SK-N-SH (cell line): Measurements from ENCODE around the gene SNW1. TPM values are rescaled to one million over a fixed set of nuclear protein-coding genes. Genes with fewer than 3 reads are reported as not detected.
"Not testable (repeated sequence)": the region's sequence is repeated elsewhere in the genome, so short reads cannot be mapped to it uniquely, and the experiment has no call there.

Experiments used
- CTCF ChIA-PET: fragments of 300-600, 350-600 bp; formaldehyde crosslinking; extraction: SDS; loops from one replicate; lab custom pipeline; 2021; lab: Yijun Ruan, JAX
- POLR2A ChIA-PET: fragments of 350-600 bp; sonication (Branson Sonifier 250); formaldehyde crosslinking; extraction: SDS; loops from one replicate; lab custom pipeline; 2020; ENCODE audit warnings: antibody characterized with exemption, inconsistent platforms; lab: Yijun Ruan, JAX
- DNase-seq: peaks from one replicate; pipeline ENCODE4 v3.0.0; 2012
- H2AFZ ChIP-seq: fragments of 200-600 bp; sonication (generic); 2 replicates; pipeline ENCODE4 v1.8.1; 2016; ENCODE audit warnings: antibody characterized with exemption, mild to moderate bottlenecking, low read depth
- H3F3A ChIP-seq: fragments of 200-600 bp; sonication (generic); replicated peaks from 2 replicates; pipeline ENCODE3; 2016; ENCODE audit warnings: antibody characterized with exemption, mild to moderate bottlenecking; ENCODE audit not compliant: insufficient read depth
- H3K27ac ChIP-seq, 2 experiments: fragments of 200-500 bp in 1 of 2; fragments of 200-600 bp in 1 of 2; sonication (Bioruptor generic) in 1 of 2; sonication (generic), shearing (Covaris generic) in 1 of 2; 2 replicates each; pipeline versions ENCODE4 v1.5.1 to v1.6.1; 2014 to 2016; ENCODE audit warnings: low read depth in 2 of 2, inconsistent platforms in 1 of 2, low read length in 1 of 2, mild to moderate bottlenecking in 1 of 2, mixed read lengths in 1 of 2
- H3K27me3 ChIP-seq: fragments of 200-600 bp; sonication (generic), shearing (Covaris generic); 2 replicates; pipeline ENCODE4 v1.6.1; 2016; ENCODE audit warnings: mixed run types; ENCODE audit not compliant: insufficient read depth
- H3K36me3 ChIP-seq, 2 experiments: fragments of 200-500 bp in 1 of 2; fragments of 200-600 bp in 1 of 2; sonication (Bioruptor generic) in 1 of 2; sonication (generic) in 1 of 2; replicated peaks in 1 of 2; 2 replicates each; pipeline versions ENCODE3 to v1.5.1; 2014 to 2016; ENCODE audit warnings: low read length in 1 of 2, mild to moderate bottlenecking in 1 of 2; ENCODE audit not compliant: insufficient read depth in 2 of 2, control insufficient read depth in 1 of 2
- H3K4me1 ChIP-seq, 2 experiments: fragments of 200-500 bp in 1 of 2; fragments of 200-600 bp in 1 of 2; sonication (Bioruptor generic) in 1 of 2; sonication (generic), shearing (Covaris generic) in 1 of 2; 2 replicates each; pipeline versions ENCODE4 v1.5.1 to v1.6.1; 2014 to 2016; ENCODE audit warnings: low read depth in 1 of 2, low read length in 1 of 2, mixed run types in 1 of 2; ENCODE audit not compliant: insufficient read depth in 2 of 2, control insufficient read depth in 1 of 2
- H3K4me2 ChIP-seq: fragments of 200-600 bp; sonication (generic), shearing (Covaris generic); 2 replicates; pipeline ENCODE4 v1.6.1; 2017; ENCODE audit warnings: mixed run types
- H3K4me3 ChIP-seq, 2 experiments: fragments of 200-500 bp in 1 of 2; fragments of 200-600 bp in 1 of 2; sonication (Bioruptor generic) in 1 of 2; sonication (generic), shearing (Covaris generic) in 1 of 2; 2 replicates each; pipeline versions ENCODE4 v1.5.1 to v1.8.1; 2014 to 2016; ENCODE audit warnings: low read depth in 2 of 2, inconsistent platforms in 1 of 2, low read length in 1 of 2, mild to moderate bottlenecking in 1 of 2, mixed read lengths in 1 of 2, moderate library complexity in 1 of 2
- H3K79me2 ChIP-seq: fragments of 200-600 bp; sonication (generic); 2 replicates; pipeline ENCODE4 v1.8.1; 2017; ENCODE audit warnings: mild to moderate bottlenecking; ENCODE audit not compliant: insufficient read depth
- H3K9ac ChIP-seq: fragments of 200-600 bp; sonication (generic); 2 replicates; pipeline ENCODE4 v1.6.1; 2017; ENCODE audit warnings: mixed run types
- H3K9me2 ChIP-seq: fragments of 200-600 bp; sonication (generic); 2 replicates; pipeline ENCODE4 v1.6.1; 2017; ENCODE audit warnings: mixed run types
- H3K9me3 ChIP-seq: fragments of 200-600 bp; sonication (generic); 2 replicates; pipeline ENCODE4 v1.6.1; 2017; ENCODE audit warnings: mixed run types, mild to moderate bottlenecking, moderate library complexity
- H4K20me1 ChIP-seq: fragments of 200-600 bp; sonication (generic); 2 replicates; pipeline ENCODE4 v1.6.1; 2017; ENCODE audit warnings: mild to moderate bottlenecking, mixed run types; ENCODE audit not compliant: insufficient read depth
- IRF3 ChIP-seq: fragments of 150-350 bp; IDR thresholded peaks from 2 replicates; pipeline ENCODE4 v1.6.1; 2016; ENCODE audit warnings: mild to moderate bottlenecking, low read depth, low read length
- MAX ChIP-seq: IDR thresholded peaks from 2 replicates; pipeline ENCODE4 v1.4.0; 2012; ENCODE audit warnings: low read depth
- NFIC ChIP-seq: IDR thresholded peaks from 2 replicates; pipeline ENCODE4 v1.4.0; 2012; ENCODE audit warnings: borderline replicate concordance
- TEAD4 ChIP-seq: IDR thresholded peaks from 2 replicates; pipeline ENCODE4 v1.4.0; 2012; ENCODE audit warnings: mild to moderate bottlenecking, borderline replicate concordance; ENCODE audit not compliant: insufficient read depth
- ZBTB33 ChIP-seq: IDR thresholded peaks from 2 replicates; pipeline ENCODE4 v1.4.0; 2012; ENCODE audit warnings: low read depth, borderline replicate concordance
- WGBS: methylation state at CpG from one replicate; pipeline ENCODE4 v1.1.6; 2017; ENCODE audit warnings: low lambda C conversion rate; 5-methylcytosine and 5-hydroxymethylcytosine counted together
- polyA plus RNA-seq, 3 experiments: library from polyadenylated mRNA; depleted of rRNA; stranded (reverse); fragments of >200 nt; gene quantifications; 2 replicates each; pipeline ENCODE4 v1.2.3, GENCODE V29; 2012

SNW1 gene
- polyA plus RNA-seq, 1 of the 3 experiments (the other 2 are of a cell fraction) = 30.2 TPM

- no peak for TF ChIP-seq NFIC
- TF ChIP-seq ZBTB33 = no peak
- TF ChIP-seq TEAD4 = no peak
- TF ChIP-seq MAX = no peak
- no peak for TF ChIP-seq IRF3
- DNase-seq = no peak
- H3K9me2 ChIP-seq = no peaks in the 10 kb centered on the region
- no peaks in the 10 kb centered on the region for H3K9me3 ChIP-seq
- no peaks in the 10 kb centered on the region for H3K79me2 ChIP-seq
- no peaks in the 10 kb centered on the region for H3K4me1 ChIP-seq
- POLR2A ChIA-PET = no interaction called here
- no peak overlapping the region for H3K27ac ChIP-seq
- H3K9ac ChIP-seq = no peak overlapping the region
- no peaks in the 10 kb centered on the region for H3K36me3 ChIP-seq
- no peaks in the 10 kb centered on the region for H4K20me1 ChIP-seq
- no peak overlapping the region for H3K4me2 ChIP-seq
- CTCF ChIA-PET = no interaction called here
- H3F3A ChIP-seq = no peaks in the 10 kb centered on the region
- H3K27me3 ChIP-seq = no peaks in the 10 kb centered on the region; the same call in 1 of the 2 replicates
- H3K4me3 ChIP-seq = no peak overlapping the region
- H2AFZ ChIP-seq = no peak overlapping the region
Measured at GRCh38 chr14:77782202-77782601, 21.2 kb upstream of the SNW1 start.

- 33% methylated on average over 4 of the region's 4 CpGs for WGBS
- H3K4me1 ChIP-seq, H3F3A ChIP-seq, H3K27me3 ChIP-seq, H4K20me1 ChIP-seq, H3K4me2 ChIP-seq, CTCF ChIA-PET, H3K9ac ChIP-seq, H3K36me3 ChIP-seq, H3K27ac ChIP-seq, H3K9me3 ChIP-seq, H3K79me2 ChIP-seq, H2AFZ ChIP-seq, DNase-seq, H3K9me2 ChIP-seq, H3K4me3 ChIP-seq: not testable (repeated sequence)
- POLR2A ChIA-PET = interaction anchor here (0.7 kb wide), 1 partner anchor 22 kb away, joined by 3 read pairs; no protein-coding TSS in a partner anchor
Measured at GRCh38 chr14:77773966-77774365, 13.0 kb upstream of the SNW1 start.

- H3K9me2 ChIP-seq, DNase-seq, POLR2A ChIA-PET, H4K20me1 ChIP-seq, H3K9ac ChIP-seq, H3K27ac ChIP-seq, H3K79me2 ChIP-seq, H3K9me3 ChIP-seq, H2AFZ ChIP-seq, H3K4me3 ChIP-seq, H3K27me3 ChIP-seq, H3K36me3 ChIP-seq, H3F3A ChIP-seq, H3K4me1 ChIP-seq, H3K4me2 ChIP-seq, CTCF ChIA-PET: not testable (repeated sequence)
- WGBS = 68% methylated on average over 2 of the region's 2 CpGs
Measured at GRCh38 chr14:77768442-77769069, 7.6 kb upstream of the SNW1 start.
